Neuron (in vitro differentiated cells): ENCODE results near the gene MAB21L4.

ENCODE experiments used
- H2AFZ ChIP-seq: one replicate; pipeline ENCODE4 v1.6.1; 2013; ENCODE audit warnings: low read depth, mild to moderate bottlenecking, inconsistent platforms, low read length, moderate library complexity
- H3K27me3 ChIP-seq: one replicate; pipeline ENCODE4 v1.6.1; 2013; ENCODE audit warnings: low read length; ENCODE audit not compliant: insufficient read depth
- H3K36me3 ChIP-seq: one replicate; pipeline ENCODE4 v1.6.1; 2013; ENCODE audit warnings: low read length; ENCODE audit not compliant: insufficient read depth
- H3K4me1 ChIP-seq: one replicate; pipeline ENCODE4 v1.6.1; 2013; ENCODE audit warnings: low read length; ENCODE audit not compliant: insufficient read depth
- H3K4me3 ChIP-seq: 2 replicates; pipeline ENCODE4 v1.5.1; 2013; ENCODE audit warnings: mild to moderate bottlenecking, low read length, moderate library complexity
- H3K9me3 ChIP-seq: one replicate; pipeline ENCODE4 v1.6.1; 2013; ENCODE audit warnings: low read length

MAB21L4 gene

DNA sequence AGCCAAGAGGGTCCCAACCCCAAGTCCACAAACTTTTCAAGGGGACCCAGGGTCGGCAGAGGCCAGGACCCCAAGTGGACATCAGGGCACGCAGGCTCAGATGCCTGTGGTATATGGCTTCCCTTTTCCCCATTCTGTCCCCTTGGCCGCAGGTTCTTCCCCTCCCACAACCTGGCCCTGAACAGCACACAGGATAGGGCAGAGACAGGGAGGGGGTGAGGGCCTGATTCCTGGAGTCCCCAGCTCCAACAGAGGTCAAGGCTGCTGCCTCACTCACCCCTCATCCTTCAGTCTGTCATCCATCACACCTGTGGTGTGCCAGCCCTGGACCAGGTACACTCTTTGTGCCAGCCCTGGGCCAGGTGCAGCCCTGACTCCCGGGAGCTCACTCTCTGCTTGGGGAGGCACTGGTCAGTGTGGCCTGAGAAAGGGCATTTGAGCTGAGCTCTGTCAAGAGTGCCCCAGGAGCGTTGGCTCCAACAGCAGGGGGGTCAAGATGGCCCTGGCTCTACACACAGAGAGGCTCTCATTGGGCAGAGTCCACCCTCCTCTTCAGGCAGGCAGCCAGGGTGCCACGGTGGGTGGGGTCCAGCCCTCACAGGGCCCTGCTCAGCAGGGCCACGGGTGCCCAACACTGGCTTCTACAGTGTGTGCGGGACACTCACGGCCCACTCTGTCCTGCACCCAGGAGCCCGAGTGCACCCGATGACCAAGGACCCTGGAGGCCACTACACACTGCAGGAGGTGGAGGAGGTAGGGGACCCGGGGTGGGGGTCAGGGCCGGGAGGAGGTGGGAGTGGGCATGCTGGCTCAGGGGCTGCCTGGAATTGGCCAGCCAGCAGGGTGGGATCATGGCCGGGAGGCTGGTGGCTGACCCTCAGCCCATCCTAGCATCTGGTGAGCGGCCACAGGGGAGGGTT is 25.7 kb downstream of the MAB21L4 start:
- Histone ChIP-seq H3K4me1 (peaks cover 8% of the 10 kb centered on the region), H2AFZ (no peak overlapping the region), H3K27me3 (peaks cover 23% of the 10 kb centered on the region), H3K4me3 (no peak overlapping the region), H3K9me3 (no peaks in the 10 kb centered on the region), H3K36me3 (no peaks in the 10 kb centered on the region)

- H3K4me1 ChIP-seq: peaks cover 8% of the 10 kb centered on the region
- H3K9me3 ChIP-seq: no peaks in the 10 kb centered on the region
- peaks cover 22% of the 10 kb centered on the region for H3K27me3 ChIP-seq
- H3K4me3 ChIP-seq: no peak overlapping the region
- H3K36me3 ChIP-seq: no peaks in the 10 kb centered on the region
- no peak overlapping the region for H2AFZ ChIP-seq
Measured at GRCh38 chr2:240869109-240869955, 26.6 kb downstream of the MAB21L4 start.

- peaks cover 18% of the 10 kb centered on the region for H3K27me3 ChIP-seq
- H3K9me3 ChIP-seq: no peaks in the 10 kb centered on the region
Measured at GRCh38 chr2:240868286-240869108, 27.5 kb downstream of the MAB21L4 start, which contains the start of gene AGXT. Gene AGXT, plus strand, starts transcription at chr2:240868824. Its CDS starts 42 bp downstream, at chr2:240868866.

GRCh38 chr2:240865391-240865790 is 30.6 kb downstream of the MAB21L4 start:
- H3K4me1 ChIP-seq: peaks cover 8% of the 10 kb centered on the region
- no peak overlapping the region for H3K4me3 ChIP-seq
- no peaks in the 10 kb centered on the region for H3K9me3 ChIP-seq
- H3K36me3 ChIP-seq: no peaks in the 10 kb centered on the region
- no peak overlapping the region for H2AFZ ChIP-seq
- peaks cover 9% of the 10 kb centered on the region for H3K27me3 ChIP-seq

More at GRCh38 chr2:240868286-240869108, 27.5 kb downstream of the MAB21L4 start, which contains the start of gene AGXT:
- Histone ChIP-seq H3K36me3 (no peaks in the 10 kb centered on the region), H3K4me1 (peaks cover 8% of the 10 kb centered on the region), H2AFZ (no peak within 1 kb of the TSS), H3K4me3 (no peak within 1 kb of the TSS)

DNA sequence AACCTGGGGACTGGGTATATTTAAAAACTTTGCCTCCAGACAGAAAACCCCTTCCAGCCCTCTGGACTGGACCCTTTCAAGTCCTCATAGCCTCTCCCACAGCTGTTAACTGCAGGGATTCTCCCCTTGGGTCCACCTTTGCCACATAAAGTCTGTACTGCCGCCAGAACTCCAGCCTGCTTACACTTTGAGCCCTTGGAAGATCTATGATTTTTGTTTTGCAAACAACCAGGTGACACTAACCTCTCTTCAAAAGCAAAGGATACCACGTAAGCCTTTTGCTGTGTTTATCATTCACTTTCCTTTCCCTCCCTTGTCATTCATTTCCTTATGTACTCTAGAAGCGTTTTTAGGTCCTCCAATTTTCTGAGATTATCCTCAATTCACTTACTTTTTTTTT is 31.5 kb downstream of the MAB21L4 start:
- Histone ChIP-seq H3K4me3 (no peak overlapping the region), H3K9me3 (no peaks in the 10 kb centered on the region), H3K27me3 (peaks cover 2% of the 10 kb centered on the region), H3K4me1 (peaks cover 8% of the 10 kb centered on the region), H3K36me3 (no peaks in the 10 kb centered on the region), H2AFZ (no peak overlapping the region)

DNA sequence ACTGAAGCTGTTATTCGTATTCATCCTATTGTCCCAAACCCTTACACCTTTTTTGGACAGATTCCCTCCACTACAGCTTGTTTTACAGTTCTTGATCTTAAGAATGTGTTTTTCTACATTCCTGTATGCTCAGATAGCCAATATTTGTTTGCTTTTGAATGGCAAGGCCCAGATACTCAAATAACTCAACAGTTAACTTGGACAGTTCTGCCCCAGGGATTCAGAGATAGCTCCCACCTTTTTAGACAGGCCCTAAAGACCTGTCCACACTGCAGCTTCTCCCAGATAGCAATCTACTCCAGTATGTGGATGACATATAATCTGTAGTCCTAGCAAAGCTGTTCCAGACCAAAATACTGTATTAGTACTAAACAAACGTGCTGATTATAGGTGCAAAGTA is 34.4 kb downstream of the MAB21L4 start:
- Histone ChIP-seq H3K9me3 (no peaks in the 10 kb centered on the region), H3K27me3 (peaks cover 2% of the 10 kb centered on the region), H2AFZ (no peak overlapping the region), H3K4me1 (no peaks in the 10 kb centered on the region), H3K4me3 (no peak overlapping the region), H3K36me3 (no peaks in the 10 kb centered on the region)

DNA sequence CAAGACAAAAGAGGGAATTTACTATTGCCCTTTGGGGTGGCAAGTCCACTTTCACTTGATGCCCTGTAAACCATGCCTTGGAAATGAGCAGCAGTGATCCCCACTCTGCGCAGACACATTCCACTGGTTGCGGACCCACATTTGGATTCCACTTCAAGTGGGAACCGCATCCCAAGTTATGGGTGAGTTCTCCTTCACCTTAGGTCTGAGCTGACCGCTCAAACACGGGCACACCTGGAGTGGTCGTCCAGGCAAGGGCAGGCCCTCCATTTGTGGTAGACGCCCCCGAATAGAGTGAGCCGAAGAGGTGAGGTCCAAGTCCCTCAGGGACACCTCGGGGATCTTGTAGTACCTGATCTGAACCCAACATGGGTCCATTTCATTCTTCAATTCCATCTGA is 37.1 kb downstream of the MAB21L4 start:
- H3K4me3 ChIP-seq: no peak overlapping the region
- no peak overlapping the region for H2AFZ ChIP-seq
- no peaks in the 10 kb centered on the region for H3K27me3 ChIP-seq

GRCh38 chr2:240858321-240858720 is 37.6 kb downstream of the MAB21L4 start:
- no peak overlapping the region for H3K4me3 ChIP-seq
- H3K4me1 ChIP-seq: no peaks in the 10 kb centered on the region
- no peaks in the 10 kb centered on the region for H3K9me3 ChIP-seq
- no peak overlapping the region for H2AFZ ChIP-seq
- no peaks in the 10 kb centered on the region for H3K36me3 ChIP-seq
- no peaks in the 10 kb centered on the region for H3K27me3 ChIP-seq

More for the DNA sequence above, 37.1 kb downstream of the MAB21L4 start:
- Histone ChIP-seq H3K4me1 (no peaks in the 10 kb centered on the region), H3K9me3 (no peaks in the 10 kb centered on the region), H3K36me3 (no peaks in the 10 kb centered on the region)

DNA sequence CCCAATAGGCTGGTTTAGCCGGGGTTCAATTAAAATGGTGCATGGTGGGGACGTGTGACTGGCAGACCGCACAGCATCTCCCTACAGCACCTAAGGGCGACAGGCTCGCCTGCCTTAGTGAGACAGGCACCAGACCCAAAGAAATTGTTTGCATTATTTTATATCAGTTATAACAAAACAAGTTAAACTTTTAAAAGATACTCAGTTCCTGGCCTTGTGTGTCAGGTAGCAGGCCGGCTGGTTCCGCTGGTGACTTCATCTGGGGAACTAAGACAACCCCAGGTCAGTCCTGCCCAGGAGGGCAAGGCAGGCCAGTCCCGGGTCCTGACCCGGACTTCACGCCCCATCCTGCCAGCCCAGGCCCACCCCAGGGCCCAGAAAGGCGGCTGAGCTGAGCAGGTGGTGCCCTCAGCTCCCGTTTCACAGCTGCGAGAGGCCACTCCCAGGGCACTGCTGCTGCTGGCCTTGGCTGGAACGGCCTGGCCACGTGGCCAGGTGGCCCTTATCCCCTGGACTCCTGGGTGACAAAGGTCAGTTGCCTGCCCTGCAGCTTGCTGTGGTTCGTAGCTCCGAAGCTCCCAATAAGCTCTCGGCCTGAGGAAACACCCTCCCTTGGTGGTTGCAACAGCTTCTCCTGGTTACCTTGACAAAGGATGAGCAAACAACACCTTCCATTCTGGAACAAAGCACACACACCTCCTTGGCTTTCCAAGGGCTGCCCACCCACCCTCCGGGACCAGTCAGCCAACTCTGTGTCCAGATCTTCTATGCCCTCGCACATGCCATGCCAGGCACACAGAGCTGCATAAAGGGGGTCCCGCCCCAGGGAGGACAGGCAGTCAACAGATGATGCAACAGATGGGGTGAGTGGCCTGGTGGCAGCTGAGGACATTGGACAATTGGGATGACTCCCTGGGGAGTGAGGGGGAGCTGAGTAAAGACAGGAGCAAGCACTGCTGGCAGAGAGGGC is 38.6 kb downstream of the MAB21L4 start:
- Histone ChIP-seq H3K4me3 (no peak overlapping the region), H3K36me3 (no peaks in the 10 kb centered on the region), H2AFZ (no peak overlapping the region), H3K4me1 (no peaks in the 10 kb centered on the region), H3K9me3 (no peaks in the 10 kb centered on the region), H3K27me3 (no peaks in the 10 kb centered on the region)

DNA sequence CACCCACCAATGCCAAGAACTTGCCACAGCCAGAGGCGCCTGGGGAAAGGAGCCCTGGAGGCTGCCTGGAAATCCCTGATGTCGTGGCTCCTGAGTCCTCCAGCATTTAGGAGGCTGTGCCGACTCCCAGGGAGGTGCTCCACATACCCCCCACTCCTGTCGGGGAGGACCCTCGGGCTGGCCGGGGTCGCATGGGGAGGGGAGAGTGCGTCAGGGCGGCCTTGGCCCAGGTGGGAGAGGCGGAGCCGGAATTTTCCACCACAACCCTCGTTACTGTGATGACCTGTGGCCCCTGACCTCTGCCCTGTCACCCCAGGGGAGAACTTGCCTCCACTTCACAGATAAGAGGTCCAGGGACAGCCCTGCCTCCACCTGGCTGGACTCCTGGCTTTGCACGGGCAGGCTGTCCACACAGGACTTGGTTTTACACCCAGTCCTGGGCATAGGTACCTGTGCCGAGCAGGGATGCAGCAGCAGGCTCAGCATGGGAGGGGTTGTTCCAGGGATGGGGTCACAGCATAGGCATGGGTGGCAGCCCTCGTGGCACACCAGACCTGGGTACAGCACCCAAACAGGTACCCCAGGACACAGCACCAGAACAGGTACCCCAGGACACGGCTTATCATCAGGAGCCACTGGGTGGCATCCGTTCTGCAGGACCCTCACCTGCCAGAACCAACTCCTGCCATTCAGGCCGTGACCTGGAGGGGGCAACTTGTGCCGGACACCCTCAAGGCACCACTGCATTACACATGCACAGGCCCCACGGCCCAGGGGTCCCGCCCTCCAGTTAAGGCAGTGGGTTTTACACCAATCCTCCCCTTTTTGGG is 39.6 kb downstream of the MAB21L4 start:
- H3K36me3 ChIP-seq: no peaks in the 10 kb centered on the region
- no peak overlapping the region for H2AFZ ChIP-seq
- no peaks in the 10 kb centered on the region for H3K4me1 ChIP-seq
- no peaks in the 10 kb centered on the region for H3K9me3 ChIP-seq
- H3K27me3 ChIP-seq: no peaks in the 10 kb centered on the region
- H3K4me3 ChIP-seq: no peak overlapping the region

DNA sequence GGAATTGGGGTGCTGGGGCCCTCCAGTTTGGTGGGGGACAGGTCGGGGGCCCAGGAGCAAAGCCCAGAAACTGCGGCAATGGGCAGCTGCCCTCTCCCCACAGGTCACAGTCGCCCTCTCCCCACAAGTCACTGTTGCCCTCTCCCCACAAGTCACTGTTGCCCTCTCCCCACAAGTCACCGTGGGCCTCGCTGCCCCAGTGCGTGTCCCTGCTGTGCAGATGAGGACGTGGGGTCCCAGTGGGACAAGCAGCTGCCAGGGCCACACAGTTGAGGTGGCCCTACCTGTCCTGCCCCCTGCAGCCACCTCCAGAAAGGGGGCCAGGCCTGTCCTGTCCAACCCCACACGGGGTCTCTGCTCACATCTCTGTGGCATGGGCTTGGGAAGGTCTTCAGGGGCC is 40.3 kb downstream of the MAB21L4 start:
- no peak overlapping the region for H2AFZ ChIP-seq
- no peaks in the 10 kb centered on the region for H3K4me1 ChIP-seq
- H3K4me3 ChIP-seq: no peak overlapping the region
- H3K9me3 ChIP-seq: no peaks in the 10 kb centered on the region
- no peaks in the 10 kb centered on the region for H3K36me3 ChIP-seq
- no peaks in the 10 kb centered on the region for H3K27me3 ChIP-seq
